Large intestine (tissue), 3 donors: ENCODE measurements around the gene MPRIP. TPM values are rescaled to one million over a fixed set of nuclear protein-coding genes. Genes with fewer than 3 reads are reported as not detected.

Experiments
- DNase-seq, 2 donors: peaks; one replicate each; pipeline versions ENCODE4 v3.0.0 to v3.0.0-alpha.2; 2013
- H3K27ac ChIP-seq: one replicate; pipeline ENCODE4 v1.5.1; 2013; ENCODE audit warnings: low read length
- H3K27me3 ChIP-seq: 2 replicates; pipeline ENCODE4 v1.6.1; 2013; ENCODE audit warnings: low read length; ENCODE audit not compliant: control insufficient read depth, insufficient read depth
- H3K36me3 ChIP-seq: 2 replicates; pipeline ENCODE4 v1.6.1; 2013; ENCODE audit warnings: low read length; ENCODE audit not compliant: control insufficient read depth, insufficient read depth
- H3K4me1 ChIP-seq: one replicate; pipeline ENCODE4 v1.6.1; 2013; ENCODE audit warnings: low read length; ENCODE audit not compliant: control insufficient read depth, insufficient read depth
- H3K4me3 ChIP-seq: one replicate; pipeline ENCODE4 v1.5.1; 2013; ENCODE audit warnings: low read length
- H3K9me3 ChIP-seq: one replicate; pipeline ENCODE4 v1.6.1; 2013; ENCODE audit warnings: mild to moderate bottlenecking, low read depth, low read length, moderate library complexity; ENCODE audit not compliant: control insufficient read depth
- WGBS: methylation state at CpG from one replicate; pipeline ENCODE4 v1.1.5; 2013; ENCODE audit warnings: low lambda C conversion rate; ENCODE audit not compliant: insufficient coverage; 5-methylcytosine and 5-hydroxymethylcytosine counted together
- polyA plus RNA-seq: library from polyadenylated mRNA; unstranded; fragments of 120-200 nt; gene quantifications from one replicate; pipeline ENCODE4 v1.2.1, GENCODE V29; 2013

The MPRIP gene
- polyA plus RNA-seq, 1 donor, result 178 TPM

GRCh38 chr17:17235212-17236174, 193.2 kb downstream of the MPRIP start:
- H3K4me1 ChIP-seq, result peaks cover 15% of the 10 kb centered on the region
- peaks cover 23% of the 10 kb centered on the region for H3K36me3 ChIP-seq
- peak overlapping the region; percentile 97 for H3K27ac ChIP-seq
- peak overlapping the region; percentile 99 for H3K4me3 ChIP-seq
- H3K27me3 ChIP-seq, result no peaks in the 10 kb centered on the region
- peak; percentile 63 to 79 for DNase-seq
- H3K9me3 ChIP-seq, result no peaks in the 10 kb centered on the region
- WGBS, result no CpG with 5 or more reads among the region's 19 CpGs

GRCh38 chr17:17236295-17237025, 194.2 kb downstream of the MPRIP start:
- peak overlapping the region; percentile 97 for H3K27ac ChIP-seq
- peaks cover 14% of the 10 kb centered on the region for H3K4me1 ChIP-seq
- peaks cover 14% of the 10 kb centered on the region for H3K36me3 ChIP-seq
- H3K27me3 ChIP-seq, result no peaks in the 10 kb centered on the region
- DNase-seq, result peak; percentile 70 to 74
- peak overlapping the region; percentile 99 for H3K4me3 ChIP-seq
- H3K9me3 ChIP-seq, result no peaks in the 10 kb centered on the region
- no CpG with 5 or more reads among the region's 31 CpGs for WGBS

GRCh38 chr17:17237026-17237799, 195.0 kb downstream of the MPRIP start, which contains the start of gene FLCN:
Gene FLCN (minus strand): TSS chr17:17237168. CDS start chr17:17228137, 9,031 bp downstream.
- no peaks in the 10 kb centered on the region for H3K27me3 ChIP-seq
- peak; percentile 84 to 92 for DNase-seq
- H3K4me1 ChIP-seq, result peaks cover 6% of the 10 kb centered on the region
- H3K4me3 ChIP-seq, result peak within 1 kb of the TSS; percentile 99
- H3K36me3 ChIP-seq, result peaks cover 6% of the 10 kb centered on the region
- WGBS, result 0% methylated on average over 1 of the region's 53 CpGs
- peak within 1 kb of the TSS; percentile 97 for H3K27ac ChIP-seq
- H3K9me3 ChIP-seq, result no peaks in the 10 kb centered on the region

- WGBS, result no CpG with 5 or more reads among the region's 1 CpG
- no peak for DNase-seq
Observed at GRCh38 chr17:17239832-17240231, 197.6 kb downstream of the MPRIP start.

GRCh38 chr17:17241656-17242055, 199.4 kb downstream of the MPRIP start:
- no peaks in the 10 kb centered on the region for H3K27me3 ChIP-seq
- DNase-seq, result no peak
- no peak overlapping the region for H3K4me3 ChIP-seq
- WGBS, result no CpG with 5 or more reads among the region's 10 CpGs
- no peak overlapping the region for H3K27ac ChIP-seq
- H3K36me3 ChIP-seq, result peaks cover 10% of the 10 kb centered on the region
- H3K9me3 ChIP-seq, result no peaks in the 10 kb centered on the region
- no peaks in the 10 kb centered on the region for H3K4me1 ChIP-seq

More at GRCh38 chr17:17239832-17240231, 197.6 kb downstream of the MPRIP start:
- Histone ChIP-seq H3K4me3 (no peak overlapping the region), H3K27ac (no peak overlapping the region), H3K27me3 (no peaks in the 10 kb centered on the region), H3K36me3 (no peaks in the 10 kb centered on the region), H3K4me1 (no peaks in the 10 kb centered on the region), H3K9me3 (no peaks in the 10 kb centered on the region)

- Histone ChIP-seq H3K27ac (no peak overlapping the region), H3K9me3 (no peaks in the 10 kb centered on the region), H3K4me3 (no peak overlapping the region), H3K36me3 (peaks cover 16% of the 10 kb centered on the region), H3K4me1 (no peaks in the 10 kb centered on the region), H3K27me3 (no peaks in the 10 kb centered on the region)
- WGBS, result no CpG with 5 or more reads among the region's 7 CpGs
- no peak for DNase-seq
Observed at GRCh38 chr17:17242246-17242645, 200.0 kb downstream of the MPRIP start.

Other genes with a start within 250 kb of the MPRIP start
- gene TNFRSF13B, start 70.3 kb upstream of the MPRIP start, polyA plus RNA-seq, result 0.07 TPM
- gene PLD6, start 163.9 kb downstream of the MPRIP start, polyA plus RNA-seq, result 6.0 TPM
- 116 TPM for gene FLCN, start 194.7 kb downstream of the MPRIP start, polyA plus RNA-seq
- gene COPS3, start 238.8 kb downstream of the MPRIP start, polyA plus RNA-seq, result 57.7 TPM